H9 (cell line): ENCODE results near the gene ARL4D. TPM values are rescaled to one million over a fixed set of nuclear protein-coding genes. Genes with fewer than 3 reads are reported as not detected.

Experiments
- DNase-seq: peaks from one replicate; pipeline ENCODE4 v3.0.0-alpha.2; 2017
- H2AFZ ChIP-seq: one replicate; pipeline ENCODE4 v1.6.1; 2013; ENCODE audit warnings: mild to moderate bottlenecking, low read length, control low read depth, moderate library complexity
- H2AK5ac ChIP-seq: 2 replicates; pipeline ENCODE4 v1.6.1; 2013; ENCODE audit warnings: low read length, control low read depth, mixed read lengths; ENCODE audit not compliant: insufficient read length
- H2BK120ac ChIP-seq: one replicate; pipeline ENCODE4 v1.6.1; 2013; ENCODE audit warnings: low read depth, mild to moderate bottlenecking, low read length, control low read depth, inconsistent platforms; ENCODE audit not compliant: poor library complexity, severe bottlenecking
- H2BK12ac ChIP-seq: 2 replicates; pipeline ENCODE4 v1.6.1; 2013; ENCODE audit warnings: low read length, control low read depth, mixed read lengths, low read depth; ENCODE audit not compliant: insufficient read length
- H2BK15ac ChIP-seq: 2 replicates; pipeline ENCODE4 v1.6.1; 2013; ENCODE audit warnings: low read depth, low read length, control low read depth
- H2BK20ac ChIP-seq: one replicate; pipeline ENCODE4 v1.6.1; 2013; ENCODE audit warnings: low read depth, mild to moderate bottlenecking, low read length, control low read depth, inconsistent platforms; ENCODE audit not compliant: poor library complexity, severe bottlenecking
- H2BK5ac ChIP-seq: 2 replicates; pipeline ENCODE4 v1.6.1; 2013; ENCODE audit warnings: low read length, control low read depth, mixed read lengths; ENCODE audit not compliant: insufficient read length
- H3K14ac ChIP-seq: 2 replicates; pipeline ENCODE4 v1.6.1; 2013; ENCODE audit warnings: low read length, control low read depth; ENCODE audit not compliant: insufficient read depth
- H3K18ac ChIP-seq: 2 replicates; pipeline ENCODE4 v1.6.1; 2013; ENCODE audit warnings: low read depth, mild to moderate bottlenecking, mixed read lengths, low read length, control low read depth; ENCODE audit not compliant: insufficient read length
- H3K23ac ChIP-seq: 2 replicates; pipeline ENCODE4 v1.6.1; 2013; ENCODE audit warnings: low read length, control low read depth, mixed read lengths, low read depth; ENCODE audit not compliant: insufficient read length
- H3K23me2 ChIP-seq: 2 replicates; pipeline ENCODE4 v1.6.1; 2013; ENCODE audit warnings: low read depth, mild to moderate bottlenecking, mixed read lengths, low read length, control low read depth; ENCODE audit not compliant: insufficient read length, poor library complexity, severe bottlenecking
- H3K27ac ChIP-seq: 2 replicates; pipeline ENCODE4 v1.5.1; 2013; ENCODE audit warnings: low read length, control low read depth, mixed read lengths, low read depth; ENCODE audit not compliant: insufficient read length
- H3K27me3 ChIP-seq: 2 replicates; pipeline ENCODE4 v1.6.1; 2013; ENCODE audit warnings: low read length, control low read depth, inconsistent platforms; ENCODE audit not compliant: insufficient read depth
- H3K4ac ChIP-seq: 2 replicates; pipeline ENCODE4 v1.6.1; 2013; ENCODE audit warnings: low read depth, mild to moderate bottlenecking, control low read depth, inconsistent platforms, low read length, moderate library complexity
- H3K4me1 ChIP-seq: 2 replicates; pipeline ENCODE4 v1.6.1; 2013; ENCODE audit warnings: low read length, control low read depth, inconsistent platforms; ENCODE audit not compliant: insufficient read depth
- H3K4me2 ChIP-seq: 2 replicates; pipeline ENCODE4 v1.6.1; 2013; ENCODE audit warnings: low read length, control low read depth, mixed read lengths; ENCODE audit not compliant: insufficient read length, insufficient read depth
- H3K56ac ChIP-seq: 2 replicates; pipeline ENCODE4 v1.6.1; 2013; ENCODE audit warnings: low read depth, mild to moderate bottlenecking, mixed read lengths, low read length, control low read depth; ENCODE audit not compliant: insufficient read length
- H3K79me1 ChIP-seq: 2 replicates; pipeline ENCODE4 v1.6.1; 2013; ENCODE audit warnings: low read depth, mild to moderate bottlenecking, moderate library complexity, low read length, control low read depth, inconsistent platforms; ENCODE audit not compliant: insufficient read depth, poor library complexity, severe bottlenecking
- H3K79me2 ChIP-seq: 2 replicates; pipeline ENCODE4 v1.6.1; 2013; ENCODE audit warnings: low read length, control low read depth, inconsistent platforms; ENCODE audit not compliant: insufficient read depth
- H3K9ac ChIP-seq: 2 replicates; pipeline ENCODE4 v1.6.1; 2013; ENCODE audit warnings: low read length, control low read depth, mixed read lengths; ENCODE audit not compliant: insufficient read length; ENCODE audit errors: extremely low read depth
- H3K9me3 ChIP-seq: one replicate; pipeline ENCODE4 v1.6.1; 2013; ENCODE audit warnings: low read depth, low read length, inconsistent platforms; ENCODE audit not compliant: control insufficient read depth
- H3T11ph ChIP-seq: one replicate; pipeline ENCODE4 v1.6.1; 2013; ENCODE audit warnings: mild to moderate bottlenecking, low read length, control low read depth, inconsistent platforms
- H4K20me1 ChIP-seq: one replicate; pipeline ENCODE4 v1.6.1; 2013; ENCODE audit not compliant: control insufficient read depth, insufficient read length, insufficient read depth
- H4K5ac ChIP-seq: 2 replicates; pipeline ENCODE4 v1.6.1; 2013; ENCODE audit warnings: low read depth, mild to moderate bottlenecking, mixed read lengths, low read length, control low read depth; ENCODE audit not compliant: insufficient read length
- H4K8ac ChIP-seq: replicated peaks from 2 replicates; pipeline ENCODE4 v1.6.1; 2013; ENCODE audit warnings: low read length, control low read depth, mixed read lengths, low read depth; ENCODE audit not compliant: insufficient read length
- H4K91ac ChIP-seq: 2 replicates; pipeline ENCODE4 v1.6.1; 2013; ENCODE audit warnings: low read depth, mild to moderate bottlenecking, moderate library complexity, mixed read lengths, low read length, control low read depth; ENCODE audit not compliant: insufficient read length
- H3K27ac Mint-ChIP-seq, 3 experiments: 2 replicates in 2 of 3; 3 replicates in 1 of 3; pipeline ENCODE4 v1.8.0; 2020 to 2021; ENCODE audit warnings: mixed read lengths in 3 of 3, mild to moderate bottlenecking in 1 of 3, moderate library complexity in 1 of 3
- H3K27me3 Mint-ChIP-seq: 2 replicates; pipeline ENCODE4 v1.8.0; 2021; ENCODE audit warnings: low read depth, mild to moderate bottlenecking, moderate library complexity, mixed read lengths
- H3K36me3 Mint-ChIP-seq, 3 experiments: 2 replicates in 2 of 3; 3 replicates in 1 of 3; pipeline ENCODE4 v1.8.0; 2020 to 2021; ENCODE audit warnings: low read depth in 3 of 3, mixed read lengths in 3 of 3; ENCODE audit not compliant: insufficient read depth in 1 of 3
- H3K4me1 Mint-ChIP-seq, 2 experiments: 2 replicates each; pipeline ENCODE4 v1.8.0; 2020; ENCODE audit warnings: mixed read lengths in 2 of 2
- H3K4me3 Mint-ChIP-seq, 2 experiments: 2 replicates in 1 of 2; 3 replicates in 1 of 2; pipeline ENCODE4 v1.8.0; 2020 to 2021; ENCODE audit warnings: mild to moderate bottlenecking in 2 of 2, mixed read lengths in 2 of 2, moderate library complexity in 1 of 2
- H3K9me3 Mint-ChIP-seq, 2 experiments: 2 replicates in 1 of 2; 3 replicates in 1 of 2; pipeline ENCODE4 v1.8.0; 2020; ENCODE audit warnings: mild to moderate bottlenecking in 2 of 2, mixed read lengths in 2 of 2, moderate library complexity in 1 of 2
- WGBS: extraction: QIAGEN DNeasy Blood & Tissue Kit; methylation state at CpG from one replicate; pipeline ENCODE4 v1.1.7; 2013; ENCODE audit warnings: missing lambda C conversion rate, low lambda C conversion rate, mixed read lengths; ENCODE audit not compliant: insufficient read length; ENCODE audit errors: extremely low coverage; 5-methylcytosine and 5-hydroxymethylcytosine counted together
- total RNA-seq: library from RNA; stranded (reverse); gene quantifications from 2 replicates; pipeline ENCODE4 v1.2.1, GENCODE V29; 2021
- TF ChIP-seq, protein P1 (sequence below): fragments of 200-600 bp; sonication (generic); conservative IDR thresholded peaks from 3 replicates; pipeline ENCODE4 v1.8.0; 2021; ENCODE audit warnings: antibody characterized with exemption, mild to moderate bottlenecking

ARL4D gene
- total RNA-seq, 1 experiment from 2014 or later = 6.2 TPM

DNA sequence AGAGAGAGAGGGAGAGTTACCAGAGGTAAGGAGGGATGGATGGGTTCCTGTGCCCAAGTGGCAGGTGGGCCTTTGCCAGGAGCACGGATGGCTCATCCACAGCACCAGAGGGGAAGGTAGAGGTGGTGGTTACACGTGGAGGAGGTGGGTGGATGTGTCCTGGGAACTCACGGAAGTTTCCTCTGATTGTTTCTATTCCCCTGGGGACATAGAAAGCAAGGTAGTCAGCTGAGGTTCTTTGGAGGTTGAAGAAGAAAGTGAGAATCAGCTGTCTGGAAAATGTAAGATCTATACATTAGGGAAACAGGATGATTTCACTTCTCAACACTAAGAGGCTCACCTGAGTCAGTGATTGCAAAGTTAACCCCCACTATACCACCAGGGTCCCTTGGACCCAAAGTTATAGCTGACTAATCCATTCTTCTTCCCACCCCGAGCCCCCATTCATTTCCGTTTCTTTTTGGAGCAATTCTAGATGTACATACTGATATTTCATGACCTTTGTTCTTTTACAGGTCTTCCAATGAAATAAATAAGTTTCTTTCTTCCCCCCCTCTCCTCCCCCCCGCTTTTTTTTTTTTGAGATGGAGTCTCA lies 27.5 kb upstream of the ARL4D start:
- Histone ChIP-seq H2BK120ac (no peak overlapping the region), H3K27me3 (no peaks in the 10 kb centered on the region), H3T11ph (no peak overlapping the region), H3K14ac (no peak overlapping the region), H3K79me2 (no peaks in the 10 kb centered on the region), H2BK12ac (no peak overlapping the region), H3K4me1 (peaks cover 2% of the 10 kb centered on the region; the same call in 1 of the 2 replicates), H2BK15ac (no peak overlapping the region), H2AK5ac (no peak overlapping the region), H3K23ac (no peak overlapping the region), H3K18ac (no peak overlapping the region), H3K9ac (no peak overlapping the region), H4K5ac (no peak overlapping the region), H3K4me2 (no peak overlapping the region), H3K56ac (no peak overlapping the region), H3K23me2 (peaks cover 7% of the 10 kb centered on the region), H2AFZ (no peak overlapping the region), H3K4ac (no peak overlapping the region), H3K27ac (no peak overlapping the region), H2BK5ac (no peak overlapping the region), H2BK20ac (no peak overlapping the region), H3K79me1 (no peaks in the 10 kb centered on the region), H4K20me1 (no peaks in the 10 kb centered on the region), H3K9me3 (no peaks in the 10 kb centered on the region), H4K91ac (no peak overlapping the region), H4K8ac (no peak overlapping the region)
- DNase-seq = no peak
- no peaks in the 10 kb centered on the region; a peak in 1 of 7 replicates for H3K36me3 Mint-ChIP-seq
- H3K4me1 Mint-ChIP-seq = peaks cover 26 to 30% of the 10 kb centered on the region in 2 experiments
- H3K27ac Mint-ChIP-seq = no peak overlapping the region; a peak in 1 of 7 replicates
- peaks cover 0 to 2% of the 10 kb centered on the region in 2 experiments; a peak in 2 of 5 replicates for H3K9me3 Mint-ChIP-seq
- WGBS = no CpG with 5 or more reads among the region's 6 CpGs
- H3K4me3 Mint-ChIP-seq = no peak overlapping the region
- TF ChIP-seq, protein P1, sequence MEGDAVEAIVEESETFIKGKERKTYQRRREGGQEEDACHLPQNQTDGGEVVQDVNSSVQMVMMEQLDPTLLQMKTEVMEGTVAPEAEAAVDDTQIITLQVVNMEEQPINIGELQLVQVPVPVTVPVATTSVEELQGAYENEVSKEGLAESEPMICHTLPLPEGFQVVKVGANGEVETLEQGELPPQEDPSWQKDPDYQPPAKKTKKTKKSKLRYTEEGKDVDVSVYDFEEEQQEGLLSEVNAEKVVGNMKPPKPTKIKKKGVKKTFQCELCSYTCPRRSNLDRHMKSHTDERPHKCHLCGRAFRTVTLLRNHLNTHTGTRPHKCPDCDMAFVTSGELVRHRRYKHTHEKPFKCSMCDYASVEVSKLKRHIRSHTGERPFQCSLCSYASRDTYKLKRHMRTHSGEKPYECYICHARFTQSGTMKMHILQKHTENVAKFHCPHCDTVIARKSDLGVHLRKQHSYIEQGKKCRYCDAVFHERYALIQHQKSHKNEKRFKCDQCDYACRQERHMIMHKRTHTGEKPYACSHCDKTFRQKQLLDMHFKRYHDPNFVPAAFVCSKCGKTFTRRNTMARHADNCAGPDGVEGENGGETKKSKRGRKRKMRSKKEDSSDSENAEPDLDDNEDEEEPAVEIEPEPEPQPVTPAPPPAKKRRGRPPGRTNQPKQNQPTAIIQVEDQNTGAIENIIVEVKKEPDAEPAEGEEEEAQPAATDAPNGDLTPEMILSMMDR = no peak
- no peaks in the 10 kb centered on the region; the same call in 1 of the 2 replicates for H3K27me3 Mint-ChIP-seq
